ENCODE measurements around the gene HDAC9.

The HDAC9 gene

DNA sequence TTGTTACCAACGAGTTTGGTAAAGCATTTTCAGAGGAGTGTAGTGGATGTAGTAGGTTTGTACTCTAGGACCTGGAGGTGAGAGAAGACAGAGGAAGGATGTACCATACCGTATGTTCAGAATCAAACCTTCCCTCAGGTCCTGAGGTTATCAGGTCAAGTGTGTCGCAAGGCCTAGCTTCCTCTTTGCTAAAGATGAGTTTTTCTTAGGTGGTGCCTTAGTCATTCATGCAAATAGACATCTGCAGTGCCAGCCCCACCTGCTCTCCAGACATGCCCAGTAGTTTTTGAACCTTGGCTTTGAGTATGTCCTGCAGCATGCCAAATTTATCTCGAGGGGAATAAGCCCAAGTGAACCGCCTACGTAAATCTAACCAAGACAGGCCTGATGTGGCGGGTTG is 71.3 kb downstream of the HDAC9 start:
- TF ChIP-seq CTCF (conservative IDR thresholded peaks at IDR 0.05), result no peak
- TF ChIP-seq ZFX (IDR thresholded peaks at IDR 0.05), result no peak
- H3K27ac ChIP-seq, result no peak overlapping the region

DNA sequence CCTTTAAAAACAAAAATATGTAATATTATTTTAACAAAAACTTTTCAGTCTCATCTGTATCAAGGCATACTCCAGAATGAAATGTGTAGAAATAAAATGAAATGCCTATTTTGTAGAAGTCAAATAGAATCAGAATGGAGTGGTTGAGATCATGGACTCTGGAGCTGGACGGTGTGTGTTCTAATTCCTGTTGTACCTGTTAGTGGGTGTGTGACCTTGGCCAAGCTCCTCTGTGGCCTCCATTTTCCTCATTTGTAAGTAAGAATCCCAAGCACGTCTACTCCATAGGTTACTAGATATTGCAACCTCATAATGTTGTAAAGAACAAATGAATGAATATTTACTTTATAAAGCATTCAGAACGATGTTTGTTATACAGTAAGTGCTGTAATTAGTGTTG is 74.9 kb downstream of the HDAC9 start:
- H3K27ac ChIP-seq, result no peak overlapping the region
- TF ChIP-seq ZFX (IDR thresholded peaks at IDR 0.05) (no peak), CTCF (conservative IDR thresholded peaks at IDR 0.05) (no peak)

DNA sequence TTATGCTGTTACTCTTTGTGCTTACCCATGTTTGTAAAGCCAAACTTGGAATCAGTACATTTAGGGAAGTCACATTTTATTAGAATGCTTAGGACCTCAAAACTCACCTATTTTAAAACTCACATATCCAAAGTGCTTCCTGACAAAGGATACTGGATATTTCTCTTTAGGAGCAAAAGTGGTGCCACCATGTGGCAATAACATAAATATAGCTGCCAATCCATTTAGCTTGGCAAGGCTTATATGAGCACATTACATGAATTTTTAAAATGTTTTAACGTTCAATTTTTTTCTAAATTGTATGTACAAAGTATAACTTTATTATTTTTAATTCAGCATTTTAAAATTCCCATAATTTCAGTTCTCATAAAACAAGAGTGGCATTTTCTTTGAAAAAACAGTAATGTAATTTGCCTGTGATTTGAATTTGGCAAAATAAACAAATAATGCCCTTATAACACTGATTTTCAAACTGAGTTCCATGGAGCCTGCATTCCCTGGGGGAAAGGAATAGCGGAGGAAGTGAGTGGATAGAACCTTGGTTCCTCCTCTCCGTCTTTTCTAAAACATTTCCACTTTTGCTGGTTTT is 75.4 kb downstream of the HDAC9 start:
- no peak overlapping the region for H3K27ac ChIP-seq

GRCh38 chr7:18572154-18572553 is 76.6 kb downstream of the HDAC9 start:
- H3K27ac ChIP-seq, result no peak overlapping the region
- TF ChIP-seq ZFX (IDR thresholded peaks at IDR 0.05) (no peak), CTCF (conservative IDR thresholded peaks at IDR 0.05) (no peak)

More for the DNA sequence above, 75.4 kb downstream of the HDAC9 start:
- peak; percentile 84 for TF ChIP-seq CTCF (conservative IDR thresholded peaks at IDR 0.05)
- TF ChIP-seq ZFX (IDR thresholded peaks at IDR 0.05), result no peak

GRCh38 chr7:18572885-18573284 is 77.3 kb downstream of the HDAC9 start:
- H3K27ac ChIP-seq, result no peak overlapping the region
- TF ChIP-seq ZFX (IDR thresholded peaks at IDR 0.05), result no peak
- no peak for TF ChIP-seq CTCF (conservative IDR thresholded peaks at IDR 0.05)

GRCh38 chr7:18573410-18574234 is 78.1 kb downstream of the HDAC9 start:
- H3K27ac ChIP-seq, result no peak overlapping the region
- TF ChIP-seq ZFX (IDR thresholded peaks at IDR 0.05), result no peak
- no peak for TF ChIP-seq CTCF (conservative IDR thresholded peaks at IDR 0.05)

DNA sequence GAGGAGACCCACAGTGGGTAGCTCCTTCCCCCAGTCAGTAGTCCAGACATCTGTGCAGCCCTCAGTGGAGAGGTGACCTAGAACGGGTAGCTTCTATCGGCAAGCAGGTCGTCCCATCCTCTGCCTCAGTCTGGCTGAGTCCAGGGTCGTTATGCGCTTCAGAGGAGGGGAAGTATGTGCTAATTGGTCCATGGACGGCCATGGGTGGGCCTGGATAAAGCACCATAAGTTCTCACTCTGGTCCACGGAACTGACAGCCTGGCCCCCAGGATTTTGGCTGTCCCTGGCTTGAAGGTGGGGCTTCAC is 78.6 kb downstream of the HDAC9 start:
- TF ChIP-seq CTCF (conservative IDR thresholded peaks at IDR 0.05) (no peak), ZFX (IDR thresholded peaks at IDR 0.05) (no peak)
- no peak overlapping the region for H3K27ac ChIP-seq
